ENCODE data around the gene TCN1.
"Not testable (repeated sequence)": the region's sequence is repeated elsewhere in the genome, so short reads cannot be mapped to it uniquely, and the experiment has no call there.

The TCN1 gene

GRCh38 chr11:59822989-59823566 is 43.2 kb downstream of the TCN1 start:
- peak; percentile 72 for TF ChIP-seq CTCF (IDR thresholded peaks at IDR 0.05; ENCODE audit: low read length, missing control alignments)
- DNase-seq (ENCODE audit: low read depth), result peak; percentile 79
- no peak overlapping the region for H3K4me3 ChIP-seq (replicated peaks; ENCODE audit: low read depth, low read length)

GRCh38 chr11:59818572-59818971 is 47.7 kb downstream of the TCN1 start:
- no peak overlapping the region for H3K4me3 ChIP-seq (replicated peaks; ENCODE audit: low read depth, low read length)
- no peak for DNase-seq (ENCODE audit: low read depth)
- TF ChIP-seq CTCF (IDR thresholded peaks at IDR 0.05; ENCODE audit: low read length, missing control alignments), result no peak

- not testable (repeated sequence) for H3K4me3 ChIP-seq (replicated peaks; ENCODE audit: low read depth, low read length); DNase-seq (ENCODE audit: low read depth)
These were observed 49.9 kb downstream of the TCN1 start for GRCh38 chr11:59816434-59816833.

- H3K4me3 ChIP-seq (replicated peaks; ENCODE audit: low read depth, low read length), result no peak overlapping the region
- DNase-seq (ENCODE audit: low read depth), result no peak
- TF ChIP-seq CTCF (IDR thresholded peaks at IDR 0.05; ENCODE audit: low read length, missing control alignments), result no peak
These were observed 50.5 kb downstream of the TCN1 start for GRCh38 chr11:59815754-59816153.

GRCh38 chr11:59814021-59814420 is 52.3 kb downstream of the TCN1 start:
- DNase-seq (ENCODE audit: low read depth), result no peak
- TF ChIP-seq CTCF (IDR thresholded peaks at IDR 0.05; ENCODE audit: low read length, missing control alignments), result no peak
- no peak overlapping the region for H3K4me3 ChIP-seq (replicated peaks; ENCODE audit: low read depth, low read length)

GRCh38 chr11:59813364-59813763 is 52.9 kb downstream of the TCN1 start:
- DNase-seq (ENCODE audit: low read depth), result no peak
- no peak overlapping the region for H3K4me3 ChIP-seq (replicated peaks; ENCODE audit: low read depth, low read length)
- TF ChIP-seq CTCF (IDR thresholded peaks at IDR 0.05; ENCODE audit: low read length, missing control alignments), result no peak

GRCh38 chr11:59812220-59812619 is 54.1 kb downstream of the TCN1 start:
- DNase-seq (ENCODE audit: low read depth), result no peak
- no peak for TF ChIP-seq CTCF (IDR thresholded peaks at IDR 0.05; ENCODE audit: low read length, missing control alignments)

More at GRCh38 chr11:59812220-59812619, 54.1 kb downstream of the TCN1 start:
- H3K4me3 ChIP-seq (replicated peaks; ENCODE audit: low read depth, low read length), result no peak overlapping the region
